DMS153 (cell line): ENCODE results near the gene ADAMTSL2.

Source experiments
- DNase-seq: peaks from one replicate; lab custom pipeline; 2025; lab: John Stamatoyannopoulos, UW

Gene ADAMTSL2

GRCh38 chr9:133518200-133518599 is 16.3 kb upstream of the ADAMTSL2 start:
- peak; percentile 60 for DNase-seq

GRCh38 chr9:133518706-133519449 is 15.6 kb upstream of the ADAMTSL2 start:
- DNase-seq, result no peak

- DNase-seq, result no peak
Observed at GRCh38 chr9:133519693-133520092, 14.8 kb upstream of the ADAMTSL2 start.

- no peak for DNase-seq
Observed at GRCh38 chr9:133520121-133520835, 14.2 kb upstream of the ADAMTSL2 start.

GRCh38 chr9:133521122-133522072 is 13.1 kb upstream of the ADAMTSL2 start:
- DNase-seq, result no peak

- DNase-seq, result no peak
Observed at GRCh38 chr9:133522073-133522910, 12.2 kb upstream of the ADAMTSL2 start.

- no peak for DNase-seq
Observed at GRCh38 chr9:133523106-133523505, 11.4 kb upstream of the ADAMTSL2 start.

GRCh38 chr9:133524146-133524545 is 10.4 kb upstream of the ADAMTSL2 start:
- no peak for DNase-seq

- DNase-seq, result no peak
Observed at GRCh38 chr9:133524679-133525228, 9.8 kb upstream of the ADAMTSL2 start, which contains the start of gene MYMK. Gene MYMK, minus strand, starts transcription at chr9:133524959. Its CDS starts 115 bp downstream, at chr9:133524844.

- DNase-seq, result no peak
Observed at GRCh38 chr9:133525677-133526076, 8.8 kb upstream of the ADAMTSL2 start.

- peak; percentile 21 for DNase-seq
Observed at GRCh38 chr9:133526721-133527321, 7.7 kb upstream of the ADAMTSL2 start.

GRCh38 chr9:133527444-133527920 is 7.0 kb upstream of the ADAMTSL2 start:
- DNase-seq, result no peak

- DNase-seq, result no peak
Observed at GRCh38 chr9:133528001-133528875, 6.3 kb upstream of the ADAMTSL2 start.

- no peak for DNase-seq
Observed at GRCh38 chr9:133528876-133529241, 5.6 kb upstream of the ADAMTSL2 start.

- no peak for DNase-seq
Observed at GRCh38 chr9:133529457-133529856, 5.0 kb upstream of the ADAMTSL2 start.

GRCh38 chr9:133529874-133530273 is 4.6 kb upstream of the ADAMTSL2 start:
- DNase-seq, result no peak

GRCh38 chr9:133531293-133531692 is 3.2 kb upstream of the ADAMTSL2 start:
- DNase-seq, result no peak

- DNase-seq, result peak; percentile 83
Observed at GRCh38 chr9:133532937-133533668, 1.4 kb upstream of the ADAMTSL2 start.

GRCh38 chr9:133533857-133534256 is 647 bp upstream of the ADAMTSL2 start:
- DNase-seq, result no peak
